RWPE2 (cell line): Measurements from ENCODE around the gene RPTOR.
A peak's percentile ranks its signal among the peaks of the same experiment; 100 is the strongest.

Source experiments
- ATAC-seq: fragments of 200-7000 bp; cut with Tn5 transposase; 3 replicates; pipeline ENCODE4 v1.9.1; 2021; ENCODE audit warnings: low read depth
- DNase-seq: peaks from one replicate; pipeline ENCODE4 v3.0.0-alpha.2; 2020; ENCODE audit warnings: low spot score
- H3K27ac ChIP-seq: fragments of 450-650 bp; 2 replicates; pipeline ENCODE4 v1.5.1; 2017; ENCODE audit warnings: mild to moderate bottlenecking; ENCODE audit not compliant: poor library complexity, severe bottlenecking
- H3K27me3 ChIP-seq: fragments of 250-450 bp; sonication (Bioruptor Pico); 2 replicates; pipeline ENCODE4 v1.5.1; 2021; ENCODE audit warnings: mild to moderate bottlenecking, moderate library complexity; ENCODE audit not compliant: insufficient read depth, poor library complexity, severe bottlenecking
- H3K36me3 ChIP-seq: fragments of 250-450 bp; sonication (Bioruptor Pico); 2 replicates; pipeline ENCODE4 v1.5.1; 2020; ENCODE audit warnings: low read depth, mild to moderate bottlenecking, moderate library complexity
- H3K4me1 ChIP-seq: fragments of 250-450 bp; sonication (Bioruptor Pico); 2 replicates; pipeline ENCODE4 v1.5.1; 2021; ENCODE audit warnings: mild to moderate bottlenecking, moderate library complexity; ENCODE audit not compliant: insufficient read depth, poor library complexity, severe bottlenecking
- H3K4me3 ChIP-seq: fragments of 250-450 bp; sonication (Bioruptor Pico); 2 replicates; pipeline ENCODE4 v1.5.1; 2021; ENCODE audit warnings: mild to moderate bottlenecking, moderate library complexity; ENCODE audit not compliant: severe bottlenecking
- H3K9me3 ChIP-seq: fragments of 250-450 bp; sonication (Bioruptor Pico); 2 replicates; pipeline ENCODE4 v1.5.1; 2021; ENCODE audit warnings: mild to moderate bottlenecking, moderate library complexity; ENCODE audit not compliant: severe bottlenecking
- CTCF ChIP-seq: fragments of 450-650 bp; IDR thresholded peaks from one replicate; pipeline ENCODE4 v1.5.1; 2017; ENCODE audit warnings: mild to moderate bottlenecking, moderate library complexity; ENCODE audit not compliant: poor library complexity, severe bottlenecking

Gene RPTOR

GRCh38 chr17:80594431-80595269, 50.0 kb downstream of the RPTOR start:
- Histone ChIP-seq H3K9me3 (no peaks in the 10 kb centered on the region), H3K27ac (no peak overlapping the region), H3K36me3 (no peaks in the 10 kb centered on the region), H3K4me1 (peaks cover 17% of the 10 kb centered on the region), H3K4me3 (no peak overlapping the region), H3K27me3 (no peaks in the 10 kb centered on the region)
- no peak for ATAC-seq
- no peak for DNase-seq
- no peak for TF ChIP-seq CTCF

- ATAC-seq (peak; percentile 99), DNase-seq (no peak)
- Histone ChIP-seq H3K36me3 (no peaks in the 10 kb centered on the region), H3K27ac (peak overlapping the region; percentile 17), H3K4me1 (peaks cover 23% of the 10 kb centered on the region), H3K4me3 (no peak overlapping the region), H3K9me3 (no peaks in the 10 kb centered on the region), H3K27me3 (no peaks in the 10 kb centered on the region)
- TF ChIP-seq CTCF = no peak
These were observed 52.3 kb downstream of the RPTOR start for GRCh38 chr17:80596760-80597608.

GRCh38 chr17:80598813-80599545, 54.3 kb downstream of the RPTOR start:
- Histone ChIP-seq H3K4me3 (no peak overlapping the region), H3K9me3 (no peaks in the 10 kb centered on the region), H3K27me3 (no peaks in the 10 kb centered on the region), H3K36me3 (no peaks in the 10 kb centered on the region), H3K4me1 (peaks cover 23% of the 10 kb centered on the region), H3K27ac (no peak overlapping the region)
- no peak for DNase-seq
- TF ChIP-seq CTCF = no peak
- ATAC-seq = no peak

- Histone ChIP-seq H3K27me3 (no peaks in the 10 kb centered on the region), H3K4me1 (peaks cover 23% of the 10 kb centered on the region), H3K4me3 (no peak overlapping the region), H3K36me3 (no peaks in the 10 kb centered on the region), H3K9me3 (no peaks in the 10 kb centered on the region), H3K27ac (no peak overlapping the region)
- DNase-seq (no peak), ATAC-seq (no peak)
- TF ChIP-seq CTCF = no peak
These were observed 55.1 kb downstream of the RPTOR start for GRCh38 chr17:80599546-80600305.
